H1 (cell line): ENCODE data around the gene PARS2.

Source experiments
- BRCA1 ChIP-seq: IDR thresholded peaks from 2 replicates; pipeline ENCODE4 v1.6.1; 2012; ENCODE audit warnings: low read depth, low read length, improper control_type of control experiment
- CBX8 ChIP-seq: fragments of 300-800, 300-1000 bp; sonication (generic); IDR thresholded peaks from 2 replicates; pipeline ENCODE4 v1.7.1; 2016; ENCODE audit warnings: low read depth, low read length, borderline replicate concordance
- CREB1 ChIP-seq: IDR thresholded peaks from 2 replicates; pipeline ENCODE4 v1.6.1; 2012; ENCODE audit warnings: inconsistent platforms
- CTCF ChIP-seq, 3 experiments: IDR thresholded peaks; 1 replicate in 2 of 3; 2 replicates in 1 of 3; pipeline versions ENCODE4 v1.5.1 to v1.6.1; 2011; ENCODE audit warnings: low read length in 3 of 3, mild to moderate bottlenecking in 3 of 3, inconsistent platforms in 2 of 3, low read depth in 1 of 3, moderate library complexity in 1 of 3; ENCODE audit not compliant: insufficient read depth in 1 of 3; ENCODE audit errors: control extremely low read depth in 1 of 3
- EP300 ChIP-seq, 2 experiments: IDR thresholded peaks; 1 replicate in 1 of 2; 2 replicates in 1 of 2; pipeline ENCODE4 v1.6.1; 2011 to 2012; ENCODE audit warnings: low read depth in 2 of 2, low read length in 2 of 2, mild to moderate bottlenecking in 2 of 2, borderline replicate concordance in 1 of 2, inconsistent platforms in 1 of 2, moderate library complexity in 1 of 2
- FOSL1 ChIP-seq: IDR thresholded peaks from 2 replicates; pipeline ENCODE4 v1.6.1; 2011; ENCODE audit warnings: mild to moderate bottlenecking, low read depth, low read length, moderate library complexity; ENCODE audit not compliant: insufficient read depth
- GABPA ChIP-seq: IDR thresholded peaks from 2 replicates; pipeline ENCODE4 v1.6.1; 2011; ENCODE audit warnings: mild to moderate bottlenecking, low read length, moderate library complexity, borderline replicate concordance; ENCODE audit not compliant: insufficient read depth
- MAX ChIP-seq: IDR thresholded peaks from 2 replicates; pipeline ENCODE4 v1.6.1; 2012; ENCODE audit warnings: inconsistent platforms
- POLR2A ChIP-seq, 2 experiments: IDR thresholded peaks; 1 replicate in 1 of 2; 2 replicates in 1 of 2; pipeline ENCODE4 v1.6.1; 2011; ENCODE audit warnings: low read depth in 2 of 2, low read length in 2 of 2, mild to moderate bottlenecking in 2 of 2; ENCODE audit errors: control extremely low read depth in 1 of 2
- SP1 ChIP-seq: IDR thresholded peaks from 2 replicates; pipeline ENCODE4 v1.6.1; 2011; ENCODE audit warnings: low read depth, low read length
- SP4 ChIP-seq: IDR thresholded peaks from 2 replicates; pipeline ENCODE4 v1.6.1; 2012; ENCODE audit warnings: low read length, inconsistent platforms
- TBP ChIP-seq: IDR thresholded peaks from 2 replicates; pipeline ENCODE4 v1.6.1; 2011; ENCODE audit warnings: low read depth, low read length, improper control_type of control experiment
- YY1 ChIP-seq: IDR thresholded peaks from 2 replicates; pipeline ENCODE4 v1.6.1; 2011; ENCODE audit warnings: low read depth, mild to moderate bottlenecking, low read length

GRCh38 chr1:54745274-54745673, 19.0 kb downstream of the PARS2 start:
- TF ChIP-seq EP300 (IDR thresholded peaks at IDR 0.05; ENCODE audit: borderline replicate concordance in 1 of 2, low read depth in 2 of 2, low read length in 2 of 2): no peak
- no peak for TF ChIP-seq SP4
- no peak for TF ChIP-seq YY1
- TF ChIP-seq GABPA: no peak
- no peak for TF ChIP-seq CTCF (IDR thresholded peaks at IDR 0.05; ENCODE audit: control extremely low read depth in 1 of 3, insufficient read depth in 1 of 3, low read depth in 1 of 3, low read length in 3 of 3)
- TF ChIP-seq CREB1: no peak
- TF ChIP-seq BRCA1: no peak
- TF ChIP-seq CBX8: no peak
- TF ChIP-seq MAX: no peak
- TF ChIP-seq FOSL1: no peak
- TF ChIP-seq TBP: no peak
- no peak for TF ChIP-seq POLR2A (IDR thresholded peaks at IDR 0.05; ENCODE audit: control extremely low read depth in 1 of 2, low read depth in 2 of 2, low read length in 2 of 2)
- TF ChIP-seq SP1: no peak
